Peyer's patch (tissue), 4 donors: ENCODE results near the gene C13orf46. TPM values are rescaled to one million over a fixed set of nuclear protein-coding genes. Genes with fewer than 3 reads are reported as not detected.
A peak's percentile ranks its signal among the peaks of the same experiment; 100 is the strongest.

Experiments
- DNase-seq, 3 donors: peaks; one replicate each; pipeline ENCODE4 v3.0.0-alpha.2; 2017 to 2019
- H3K27ac ChIP-seq, 4 donors: fragments of 200-600 bp; sonication (generic); one replicate each; pipeline ENCODE4 v1.5.1; 2016 to 2019
- H3K27me3 ChIP-seq, 2 donors: fragments of 200-600 bp; sonication (generic); one replicate each; pipeline ENCODE4 v1.5.1; 2019
- H3K36me3 ChIP-seq, 3 donors: fragments of 200-600 bp; sonication (generic); one replicate each; pipeline ENCODE4 v1.5.1; 2016 to 2019
- H3K4me1 ChIP-seq, 4 donors: fragments of 200-600 bp; sonication (generic); one replicate each; pipeline ENCODE4 v1.5.1; 2016 to 2019
- H3K4me3 ChIP-seq, 4 donors: fragments of 200-600 bp; sonication (generic); 1 replicate in 3 of 4; 2 replicates in 1 of 4; pipeline ENCODE4 v1.5.1; 2016 to 2019; ENCODE audit warnings: mild to moderate bottlenecking in 1 of 4
- H3K9me3 ChIP-seq, 4 donors: fragments of 200-600 bp; sonication (generic); one replicate each; pipeline ENCODE4 v1.5.1; 2016 to 2019; ENCODE audit warnings: mild to moderate bottlenecking in 1 of 4
- POLR2A ChIP-seq, 2 donors: fragments of 450-650 bp; IDR thresholded peaks; one replicate each; pipeline ENCODE4 v1.5.1; 2017; ENCODE audit warnings: antibody characterized with exemption in 2 of 2, mild to moderate bottlenecking in 2 of 2, moderate library complexity in 2 of 2
- total RNA-seq, 4 donors: library from RNA; depleted of rRNA; stranded (reverse); fragments of >200 nt; gene quantifications; one replicate each; pipeline ENCODE4 v1.1.0, GENCODE V29; 2016
- TF ChIP-seq, protein P1 (sequence below), 6 experiments: fragments of 450-650 bp in 4 of 6; fragments of 200-600 bp in 2 of 6; sonication (generic) in 1 of 6; IDR thresholded peaks; one replicate each; pipeline ENCODE4 v1.5.1; 2017 to 2019; ENCODE audit warnings: antibody characterized with exemption in 6 of 6, mild to moderate bottlenecking in 3 of 6, moderate library complexity in 1 of 6

The C13orf46 gene
- total RNA-seq, 4 donors from 2014 or later: 0.35 to 0.83 TPM; not detected in 2

DNA sequence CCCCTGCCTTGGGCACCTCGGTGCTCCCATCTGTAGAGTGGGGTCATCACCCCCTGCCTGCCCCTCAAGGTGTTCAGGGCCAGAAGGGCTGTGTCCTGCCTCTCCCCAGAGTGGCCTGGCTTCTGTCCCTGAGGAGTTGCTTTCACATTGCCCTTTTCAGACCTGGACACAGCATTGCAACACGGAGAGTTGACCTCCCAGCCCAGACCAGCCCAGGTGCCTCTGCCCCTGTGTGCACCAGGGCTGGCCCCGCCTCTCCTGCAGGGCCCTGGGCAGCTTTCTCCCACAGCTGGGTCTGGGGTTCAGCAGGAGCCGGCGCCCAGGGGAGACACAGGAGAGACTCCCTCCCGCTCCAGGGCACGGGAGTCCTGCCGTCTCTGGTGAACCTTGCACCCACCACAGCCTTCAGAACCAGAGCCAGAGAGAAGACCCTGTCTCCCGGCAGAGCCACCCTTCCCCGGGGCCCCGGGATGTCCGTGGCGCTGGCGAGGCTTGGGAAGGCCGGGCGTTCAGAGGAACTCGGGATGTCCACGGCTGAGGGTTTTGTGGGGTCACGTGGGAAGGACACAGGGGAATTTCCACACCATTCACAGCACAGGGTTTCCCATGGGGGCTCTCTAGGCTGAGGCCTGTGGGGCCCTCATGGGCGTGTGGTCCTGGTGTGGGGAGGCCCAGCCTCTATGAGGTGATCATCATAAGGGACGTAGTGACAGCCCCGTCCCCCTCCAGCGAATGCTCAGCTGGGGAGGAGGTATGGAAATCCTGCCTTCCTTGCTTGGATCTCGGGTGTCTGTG lies 23.2 kb downstream of the C13orf46 start:
- Histone ChIP-seq H3K36me3 (no peaks in the 10 kb centered on the region), H3K27ac (peak overlapping the region in 1 of 4 donors; percentile 10), H3K4me3 (peak overlapping the region in 1 of 4 donors; percentile 1), H3K27me3 (no peaks in the 10 kb centered on the region), H3K9me3 (no peaks in the 10 kb centered on the region), H3K4me1 (peaks cover 0 to 12% (median 6%) of the 10 kb centered on the region in 4 donors)
- TF ChIP-seq POLR2A (IDR thresholded peaks at IDR 0.05): no peak
- TF ChIP-seq, protein P1, sequence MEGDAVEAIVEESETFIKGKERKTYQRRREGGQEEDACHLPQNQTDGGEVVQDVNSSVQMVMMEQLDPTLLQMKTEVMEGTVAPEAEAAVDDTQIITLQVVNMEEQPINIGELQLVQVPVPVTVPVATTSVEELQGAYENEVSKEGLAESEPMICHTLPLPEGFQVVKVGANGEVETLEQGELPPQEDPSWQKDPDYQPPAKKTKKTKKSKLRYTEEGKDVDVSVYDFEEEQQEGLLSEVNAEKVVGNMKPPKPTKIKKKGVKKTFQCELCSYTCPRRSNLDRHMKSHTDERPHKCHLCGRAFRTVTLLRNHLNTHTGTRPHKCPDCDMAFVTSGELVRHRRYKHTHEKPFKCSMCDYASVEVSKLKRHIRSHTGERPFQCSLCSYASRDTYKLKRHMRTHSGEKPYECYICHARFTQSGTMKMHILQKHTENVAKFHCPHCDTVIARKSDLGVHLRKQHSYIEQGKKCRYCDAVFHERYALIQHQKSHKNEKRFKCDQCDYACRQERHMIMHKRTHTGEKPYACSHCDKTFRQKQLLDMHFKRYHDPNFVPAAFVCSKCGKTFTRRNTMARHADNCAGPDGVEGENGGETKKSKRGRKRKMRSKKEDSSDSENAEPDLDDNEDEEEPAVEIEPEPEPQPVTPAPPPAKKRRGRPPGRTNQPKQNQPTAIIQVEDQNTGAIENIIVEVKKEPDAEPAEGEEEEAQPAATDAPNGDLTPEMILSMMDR (IDR thresholded peaks at IDR 0.05): no peak
- DNase-seq: no peak

DNA sequence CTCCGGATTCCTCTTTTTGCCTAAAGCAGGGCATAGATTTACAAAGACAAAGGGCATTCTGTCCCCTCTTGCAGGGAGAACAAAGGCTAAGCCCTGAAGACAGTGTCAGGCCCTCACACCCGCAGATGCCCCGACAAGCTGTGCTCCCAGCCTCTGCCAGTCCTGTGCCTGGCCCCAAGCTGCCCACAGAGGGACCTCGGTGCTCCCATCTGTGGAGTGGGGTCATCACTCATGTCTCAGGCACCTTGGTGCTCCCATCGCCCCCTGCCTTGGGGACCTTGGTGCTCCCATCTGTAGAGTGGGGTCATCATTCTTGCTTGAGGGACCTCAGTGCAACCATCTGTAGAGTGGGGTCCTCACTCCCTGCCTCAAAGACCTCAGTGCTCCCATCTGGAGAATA lies 24.3 kb downstream of the C13orf46 start:
- peaks cover 0 to 12% (median 6%) of the 10 kb centered on the region in 4 donors for H3K4me1 ChIP-seq
- H3K36me3 ChIP-seq: no peaks in the 10 kb centered on the region
- H3K27ac ChIP-seq: no peak overlapping the region
- H3K4me3 ChIP-seq: no peak overlapping the region
- TF ChIP-seq POLR2A (IDR thresholded peaks at IDR 0.05): no peak
- TF ChIP-seq, protein P1 (IDR thresholded peaks at IDR 0.05): no peak
- no peak for DNase-seq
- no peaks in the 10 kb centered on the region for H3K27me3 ChIP-seq
- H3K9me3 ChIP-seq: no peaks in the 10 kb centered on the region

DNA sequence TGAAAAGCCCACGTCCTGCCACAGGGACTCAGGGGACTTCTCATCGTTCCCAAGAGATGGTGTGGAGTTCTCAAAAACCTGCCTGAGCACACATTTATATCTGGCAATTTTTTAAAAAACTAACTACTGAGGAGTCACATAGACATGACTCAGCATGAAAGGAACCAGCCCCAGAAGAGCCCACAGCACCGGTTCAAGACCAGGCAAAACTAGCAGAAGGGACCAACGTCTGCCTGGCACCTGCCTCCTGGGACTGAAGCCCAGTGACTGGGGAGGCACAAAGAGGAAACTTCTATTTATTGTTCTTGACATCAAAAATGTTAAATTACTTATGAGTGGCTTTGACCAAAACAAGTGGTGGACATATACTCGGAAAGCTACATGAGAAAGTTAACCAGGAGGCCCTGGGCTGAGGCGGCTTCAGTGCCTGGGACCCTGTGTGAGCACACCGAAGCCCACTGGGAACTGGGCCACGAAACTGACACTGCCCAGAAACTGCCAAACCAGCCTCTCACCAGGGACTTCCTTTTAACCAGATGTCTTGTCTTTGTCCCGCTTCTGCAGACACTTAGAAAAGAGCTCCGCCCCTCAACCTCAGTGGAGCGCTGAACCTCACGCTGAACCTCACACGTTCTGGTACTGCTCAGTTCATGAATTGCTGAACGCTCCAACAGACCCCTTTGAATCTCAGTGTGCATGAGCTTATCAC lies 25.7 kb downstream of the C13orf46 start:
- no peak overlapping the region for H3K4me3 ChIP-seq
- no peak for TF ChIP-seq POLR2A (IDR thresholded peaks at IDR 0.05)
- TF ChIP-seq, protein P1 (IDR thresholded peaks at IDR 0.05): no peak
- no peaks in the 10 kb centered on the region for H3K9me3 ChIP-seq
- no peaks in the 10 kb centered on the region for H3K36me3 ChIP-seq
- no peak overlapping the region for H3K27ac ChIP-seq
- H3K27me3 ChIP-seq: no peaks in the 10 kb centered on the region
- no peak for DNase-seq
- H3K4me1 ChIP-seq: peaks cover 0 to 12% (median 6%) of the 10 kb centered on the region in 4 donors

DNA sequence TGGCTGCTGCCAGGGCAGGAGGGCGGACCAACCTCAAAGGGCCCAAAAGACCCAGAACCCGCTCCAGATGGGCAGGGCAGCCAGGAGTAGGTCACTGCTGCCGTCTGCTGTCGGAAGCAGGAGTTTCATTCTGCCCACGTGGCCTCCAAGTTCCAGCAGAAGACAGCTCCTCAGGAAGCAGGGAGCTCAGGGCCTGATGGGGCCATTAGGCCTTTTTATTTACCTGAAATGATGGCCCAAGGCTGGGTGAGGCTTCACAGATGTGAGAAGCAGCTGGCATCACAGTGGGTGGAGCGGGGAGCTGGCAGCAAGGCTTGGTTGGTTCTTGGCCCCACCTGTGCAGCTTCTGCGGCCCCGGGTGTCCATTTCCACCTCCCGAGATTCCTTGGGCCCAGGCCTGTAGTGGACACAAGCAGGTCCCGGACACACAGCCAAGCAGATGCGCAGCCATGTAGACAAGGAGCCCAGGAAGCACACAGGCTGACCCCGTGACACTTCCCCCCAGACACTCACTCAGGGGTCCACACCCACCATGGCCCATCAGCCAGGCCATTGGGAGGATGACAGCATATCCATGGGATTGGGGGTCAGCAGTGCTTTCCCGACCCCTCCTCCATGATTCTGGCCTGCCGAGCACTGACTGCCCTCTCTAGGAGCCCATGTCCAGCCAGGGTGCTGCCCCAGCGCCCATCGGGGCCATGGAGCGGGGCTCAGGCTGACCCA lies 26.4 kb downstream of the C13orf46 start:
- Histone ChIP-seq H3K4me1 (peaks cover 0 to 12% (median 6%) of the 10 kb centered on the region in 4 donors), H3K9me3 (no peaks in the 10 kb centered on the region), H3K27ac (no peak overlapping the region), H3K36me3 (no peaks in the 10 kb centered on the region), H3K27me3 (no peaks in the 10 kb centered on the region), H3K4me3 (no peak overlapping the region)
- peak in 2 of 3 donors; percentile 70 to 72 for DNase-seq
- no peak for TF ChIP-seq POLR2A (IDR thresholded peaks at IDR 0.05)
- TF ChIP-seq, protein P1 (IDR thresholded peaks at IDR 0.05): peak in 4 of 6 experiments; percentile 40 to 83 (median 76)

DNA sequence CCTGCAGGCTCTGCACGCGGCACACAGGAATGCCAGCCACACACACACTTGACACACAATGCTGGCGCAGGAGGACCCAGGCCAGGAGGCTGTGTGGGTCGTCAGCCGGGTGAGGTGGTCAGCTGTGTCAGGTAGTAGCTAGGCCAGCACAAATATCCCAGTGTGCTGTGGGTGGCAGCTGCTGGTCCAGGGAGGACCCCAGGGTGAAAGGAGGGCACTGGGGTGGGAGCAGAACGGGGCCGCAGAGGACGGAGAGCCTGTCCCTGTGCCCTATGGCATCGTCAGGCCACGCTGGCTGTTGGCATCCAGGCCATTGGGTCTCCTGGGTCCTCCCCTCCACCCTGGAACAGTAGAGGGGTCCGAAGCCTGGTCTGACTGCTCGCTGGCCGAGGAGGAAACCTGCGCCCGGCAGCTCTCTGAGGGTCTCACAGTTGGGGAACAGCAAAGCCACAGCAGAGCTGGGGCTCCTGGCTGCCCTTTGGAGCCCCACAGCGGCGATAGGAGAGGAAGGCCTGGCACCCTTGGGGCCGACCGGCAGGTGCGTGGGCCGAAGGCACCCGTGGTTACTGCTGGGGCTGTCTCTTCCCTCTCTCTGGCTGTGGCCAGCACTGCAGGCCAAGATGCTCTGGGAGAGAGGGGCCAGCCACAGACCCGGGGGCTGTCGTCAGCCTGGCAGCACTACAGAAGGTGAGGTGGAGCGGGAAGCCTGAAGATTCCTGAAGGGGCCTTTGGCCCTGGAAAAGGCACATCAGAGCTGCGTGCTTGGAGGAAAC lies 27.3 kb downstream of the C13orf46 start:
- peaks cover 0 to 11% (median 5%) of the 10 kb centered on the region in 4 donors for H3K4me1 ChIP-seq
- no peak overlapping the region for H3K27ac ChIP-seq
- TF ChIP-seq, protein P1 (IDR thresholded peaks at IDR 0.05): no peak
- TF ChIP-seq POLR2A (IDR thresholded peaks at IDR 0.05): no peak
- peak in 1 of 3 donors; percentile 46 for DNase-seq
- no peak overlapping the region for H3K4me3 ChIP-seq
- no peaks in the 10 kb centered on the region for H3K9me3 ChIP-seq
- no peaks in the 10 kb centered on the region for H3K36me3 ChIP-seq
- no peaks in the 10 kb centered on the region for H3K27me3 ChIP-seq
